SH-SY5Y (cell line): ENCODE results near the gene RALA.

Source experiments
- GATA2 ChIP-seq: IDR thresholded peaks from 2 replicates; pipeline ENCODE4 v1.6.1; 2011; ENCODE audit warnings: mild to moderate bottlenecking, low read depth, low read length
- GATA3 ChIP-seq: IDR thresholded peaks from 2 replicates; pipeline ENCODE4 v1.6.1; 2011; ENCODE audit warnings: low read depth, mild to moderate bottlenecking, low read length, moderate library complexity

RALA gene

DNA sequence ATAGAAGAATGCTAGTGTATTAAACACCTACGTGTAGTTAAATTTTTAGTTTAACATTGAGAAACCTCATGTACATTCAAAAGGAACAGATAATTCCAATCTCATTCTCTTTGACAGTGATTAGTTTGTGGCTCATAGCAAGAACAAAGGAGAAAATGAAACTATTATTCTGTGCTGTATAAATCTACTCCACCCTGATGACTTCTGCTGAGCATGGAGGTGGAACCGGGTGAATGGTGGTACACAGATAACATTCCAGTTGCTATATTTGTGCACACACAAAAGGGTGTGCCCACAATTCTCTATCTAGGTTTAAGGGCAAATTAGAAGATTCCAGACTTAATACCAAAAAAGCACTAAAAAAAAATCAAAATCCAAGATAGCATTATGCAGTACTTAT lies 17.0 kb upstream of the RALA start:
- TF ChIP-seq GATA3: no peak
- no peak for TF ChIP-seq GATA2

DNA sequence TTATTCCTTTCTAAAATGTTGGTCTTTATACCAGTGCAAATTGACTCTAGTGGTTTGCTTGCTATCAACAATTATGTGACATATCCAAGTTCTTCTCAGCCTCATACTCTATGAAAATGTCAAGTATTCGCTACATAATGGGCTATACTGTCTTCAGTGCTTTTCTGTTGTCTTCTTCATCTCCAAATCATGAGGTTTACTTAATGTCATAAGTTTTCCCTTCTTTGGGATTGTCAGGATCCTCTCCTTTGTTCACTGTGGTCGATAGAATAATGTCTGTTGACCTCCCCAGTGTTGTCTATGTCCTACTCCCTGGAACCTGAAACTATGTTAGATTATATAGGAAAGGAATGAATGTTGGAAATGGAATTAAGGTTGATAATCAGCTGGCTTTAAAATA lies 16.4 kb upstream of the RALA start:
- TF ChIP-seq GATA3 (no peak), GATA2 (no peak)

DNA sequence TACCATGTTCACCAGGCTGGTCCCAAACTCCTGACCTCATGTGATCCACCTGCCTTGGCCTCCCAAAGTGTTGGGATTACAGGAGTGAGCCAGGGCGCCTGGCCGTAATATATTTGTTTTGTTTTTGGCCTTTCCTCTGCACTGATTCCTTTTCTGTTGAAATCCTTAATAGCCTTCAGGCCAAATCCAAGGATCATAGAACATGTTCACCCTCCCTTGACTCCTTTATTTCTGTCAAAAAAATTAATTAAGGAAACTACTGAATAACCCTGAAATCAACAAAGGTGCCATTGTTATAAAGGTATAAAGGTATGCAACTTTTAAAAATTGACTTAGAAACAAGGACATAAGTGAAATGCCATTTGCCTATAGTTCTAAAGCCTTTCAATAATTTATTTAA lies 15.5 kb upstream of the RALA start:
- TF ChIP-seq GATA2: no peak
- TF ChIP-seq GATA3: no peak

DNA sequence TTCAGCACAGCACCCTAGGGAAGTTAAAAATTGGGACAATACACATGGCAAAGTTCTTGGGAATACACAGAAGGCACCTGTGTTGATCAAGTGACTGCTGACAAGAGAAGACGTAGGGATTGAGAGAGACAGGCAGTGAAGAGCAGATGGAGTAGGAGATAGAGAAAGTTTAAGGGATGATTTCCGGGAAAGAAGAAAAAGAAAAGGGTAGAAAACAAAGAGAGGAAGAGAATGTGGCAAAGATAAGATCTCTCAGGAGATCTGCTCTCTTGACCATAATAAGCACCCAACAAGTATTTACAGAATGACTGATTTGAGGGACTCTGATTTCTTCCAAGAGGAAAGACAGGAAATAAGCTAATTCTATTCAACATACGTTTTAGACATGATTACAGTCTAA lies 15.1 kb upstream of the RALA start:
- TF ChIP-seq GATA2 (peak; percentile 37; the same call in 1 of the 2 replicates), GATA3 (peak; percentile 50)

DNA sequence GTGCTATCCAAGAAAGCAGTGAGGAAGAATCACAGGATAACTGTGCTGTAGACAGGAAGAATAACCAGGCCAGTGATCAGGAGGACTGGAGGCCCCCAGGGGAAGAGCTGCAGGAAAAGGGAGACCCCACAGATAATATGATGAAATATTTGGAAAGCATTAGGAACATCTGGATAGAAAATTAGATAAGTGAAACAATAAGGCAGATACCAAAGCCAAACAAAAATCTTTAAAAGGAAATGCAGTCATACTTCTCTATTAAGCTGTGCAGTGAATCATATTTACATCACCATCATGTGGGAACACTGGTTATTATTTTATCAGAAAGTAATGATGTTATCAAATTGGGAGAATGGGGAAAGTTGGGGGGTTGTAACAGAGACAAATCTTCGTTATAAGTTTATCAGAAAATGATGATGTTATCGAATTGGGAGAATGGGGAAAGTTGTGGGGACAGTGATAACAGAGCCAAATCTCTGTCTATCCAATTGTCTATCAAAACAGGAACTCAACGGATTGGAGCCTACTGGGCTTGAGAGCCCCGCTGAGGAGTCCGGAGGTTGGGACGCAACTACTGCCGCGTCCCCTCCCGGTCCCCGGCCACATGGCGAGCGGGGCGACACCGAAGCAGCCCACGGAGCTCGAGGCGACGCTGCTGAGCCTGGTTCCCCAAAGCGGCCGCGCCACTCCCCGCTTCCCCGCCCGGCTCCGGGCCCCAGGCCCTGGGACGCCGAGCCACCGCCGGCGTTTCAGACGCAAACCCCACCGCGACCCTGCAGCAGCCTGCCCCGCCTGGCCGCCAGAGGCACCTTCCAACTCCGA lies 14.0 kb upstream of the RALA start:
- TF ChIP-seq GATA2 (peak; percentile 12; the same call in 1 of the 2 replicates), GATA3 (no peak)

DNA sequence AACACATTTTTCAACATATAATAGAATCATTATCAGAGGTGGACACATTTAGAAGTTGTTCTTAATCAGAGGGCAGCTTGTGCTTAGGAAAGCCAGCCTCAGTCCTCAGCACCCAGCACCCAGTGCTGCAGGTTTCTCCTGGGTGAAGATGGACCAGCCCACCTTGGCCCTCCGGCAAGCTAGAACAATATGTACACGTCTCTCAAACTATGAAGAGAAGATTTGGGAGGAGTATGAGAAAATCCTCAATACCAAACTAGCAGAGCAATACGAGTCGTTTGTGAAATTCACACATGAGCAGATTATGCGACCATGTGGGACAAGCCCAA lies 13.5 kb upstream of the RALA start:
- TF ChIP-seq GATA3: no peak
- TF ChIP-seq GATA2: no peak

DNA sequence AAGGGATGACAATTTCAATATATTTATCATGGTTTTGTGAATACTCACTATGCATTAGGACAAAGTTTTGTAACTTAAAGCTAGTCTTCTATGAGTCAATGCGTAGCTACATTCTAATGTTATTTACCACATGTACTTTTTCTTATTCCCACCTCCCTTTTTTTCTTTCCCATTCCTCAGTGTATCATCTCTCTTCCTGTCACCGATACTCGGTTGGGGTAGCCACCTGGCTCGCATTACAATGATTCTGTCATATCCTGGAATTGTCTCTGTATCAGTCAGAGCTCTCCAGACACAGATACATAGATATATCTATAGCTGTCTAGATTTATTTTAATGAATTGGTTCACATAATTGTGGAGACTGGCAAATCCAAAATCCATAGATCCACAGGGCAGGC lies 9.8 kb upstream of the RALA start:
- TF ChIP-seq GATA2 (no peak), GATA3 (no peak)

DNA sequence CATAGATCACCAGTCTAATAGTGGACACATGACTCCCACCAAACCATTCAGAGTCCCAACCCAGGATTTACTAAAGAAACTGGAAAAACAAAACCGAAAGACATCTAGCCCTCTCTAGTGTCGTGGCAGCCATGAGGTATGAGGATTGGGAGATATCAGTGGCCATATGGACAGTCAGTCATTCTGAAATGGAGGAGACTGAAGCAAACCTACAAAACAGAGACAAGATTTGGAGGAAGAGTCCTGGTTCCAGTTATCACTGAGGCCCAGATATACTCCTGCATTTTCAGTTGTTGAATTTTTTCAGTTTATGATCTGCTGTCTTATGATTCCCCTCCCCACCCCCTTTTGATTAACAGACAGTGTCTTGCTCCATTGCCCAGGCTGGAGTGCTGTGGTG lies 9.1 kb upstream of the RALA start:
- no peak for TF ChIP-seq GATA3
- TF ChIP-seq GATA2: no peak

DNA sequence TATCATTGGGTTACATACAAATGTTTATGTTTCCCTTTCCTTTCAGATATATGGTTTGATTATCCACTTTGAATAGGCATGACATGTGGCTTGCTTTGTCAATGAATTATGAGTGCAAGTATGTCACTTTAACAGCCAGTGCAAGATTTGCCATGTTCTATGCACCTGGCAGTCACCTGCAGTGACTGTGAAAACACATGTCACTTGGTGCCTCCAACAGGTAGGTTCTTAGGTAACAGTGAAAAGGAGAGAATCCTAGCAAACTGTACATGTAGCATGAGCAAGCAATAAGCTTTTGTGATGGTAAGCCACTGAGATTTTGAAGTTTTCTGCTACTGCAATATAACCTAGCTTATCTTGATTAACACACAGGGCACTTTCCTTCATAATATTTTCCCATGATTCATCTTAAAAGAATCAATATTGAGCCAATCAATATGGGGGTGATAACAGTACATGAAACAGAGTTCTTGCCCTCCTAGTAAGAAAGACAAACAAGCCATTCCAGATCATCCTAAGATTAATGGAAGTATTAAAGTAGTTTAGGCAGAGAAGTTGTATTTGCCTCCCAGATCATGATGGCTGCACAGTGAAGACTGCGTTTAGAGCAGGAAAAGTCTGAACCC lies 7.9 kb upstream of the RALA start:
- TF ChIP-seq GATA2: no peak
- TF ChIP-seq GATA3: no peak

DNA sequence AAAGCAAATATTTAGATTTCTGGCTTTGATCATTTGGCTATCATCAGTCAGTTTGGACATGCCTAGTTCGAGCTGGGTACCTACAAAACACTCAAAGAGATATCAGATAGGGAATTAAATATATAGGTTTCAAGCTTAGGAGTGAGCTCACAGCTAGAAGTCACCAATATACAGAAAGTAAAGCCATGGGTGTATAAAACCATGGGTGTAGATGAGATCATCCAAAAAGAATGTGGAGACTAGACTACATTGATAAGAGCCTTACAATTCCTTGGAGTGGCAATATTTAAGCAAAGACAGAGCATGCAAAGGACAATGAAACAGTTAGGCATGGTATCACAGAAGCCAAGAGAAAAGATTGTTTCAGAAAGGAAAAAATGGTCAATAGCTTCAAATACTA lies 7.2 kb upstream of the RALA start:
- TF ChIP-seq GATA2 (no peak), GATA3 (no peak)

DNA sequence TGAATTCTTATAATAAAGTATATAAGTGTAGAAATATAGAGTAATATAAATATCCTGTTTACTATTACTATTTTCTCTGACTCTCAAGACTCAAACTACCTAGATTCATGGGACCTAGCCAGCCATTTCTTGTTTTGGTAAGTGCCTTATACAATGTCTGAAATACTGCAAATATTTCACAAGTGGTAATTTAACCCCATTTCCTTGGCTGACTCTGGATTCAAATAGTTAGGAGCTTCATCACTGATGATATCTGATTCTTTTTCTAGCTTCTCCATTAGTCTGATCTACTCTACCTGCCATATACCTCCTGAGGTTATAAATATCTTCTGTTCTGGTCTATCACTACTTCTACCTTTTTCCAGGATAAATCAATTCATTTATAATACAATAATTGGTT lies 6.4 kb upstream of the RALA start:
- TF ChIP-seq GATA3 (no peak), GATA2 (no peak)

DNA sequence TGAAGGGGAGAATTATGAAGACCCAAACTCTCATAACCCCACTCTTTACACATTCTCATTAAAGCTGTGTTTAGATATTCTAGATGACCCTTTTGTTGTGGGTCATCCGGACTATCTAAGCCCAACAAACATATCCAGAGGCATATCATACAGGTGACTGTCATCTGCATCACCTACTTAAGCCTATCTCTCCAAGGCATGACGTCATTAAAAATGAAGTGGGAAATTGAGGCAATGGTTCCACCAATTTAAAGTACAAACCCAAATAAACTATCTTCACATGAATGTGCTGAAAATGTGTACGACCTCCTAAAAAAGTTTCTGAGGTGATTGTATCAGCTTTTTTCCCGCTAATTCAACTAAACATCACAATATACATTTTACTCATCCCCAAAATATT lies 4.5 kb upstream of the RALA start:
- TF ChIP-seq GATA2 (no peak), GATA3 (no peak)

DNA sequence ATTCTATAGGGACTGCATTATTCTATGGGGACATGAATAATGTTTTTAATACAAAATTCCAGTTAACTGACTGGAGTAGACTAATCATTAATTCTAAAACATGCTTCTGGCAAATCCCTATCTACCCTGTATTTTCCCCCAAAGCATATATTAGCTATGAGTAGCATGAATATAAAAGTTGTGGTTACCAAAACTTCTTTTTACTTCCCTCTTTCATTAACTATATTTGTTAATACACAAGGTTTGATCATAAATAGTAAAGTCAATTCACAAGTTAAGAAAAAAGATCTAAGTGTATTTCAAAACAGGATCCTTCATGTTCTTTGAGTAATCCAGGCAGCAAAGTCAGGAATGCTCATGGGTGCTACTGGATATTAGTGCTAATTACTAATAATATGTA lies 2.9 kb upstream of the RALA start:
- TF ChIP-seq GATA3 (no peak), GATA2 (no peak)

DNA sequence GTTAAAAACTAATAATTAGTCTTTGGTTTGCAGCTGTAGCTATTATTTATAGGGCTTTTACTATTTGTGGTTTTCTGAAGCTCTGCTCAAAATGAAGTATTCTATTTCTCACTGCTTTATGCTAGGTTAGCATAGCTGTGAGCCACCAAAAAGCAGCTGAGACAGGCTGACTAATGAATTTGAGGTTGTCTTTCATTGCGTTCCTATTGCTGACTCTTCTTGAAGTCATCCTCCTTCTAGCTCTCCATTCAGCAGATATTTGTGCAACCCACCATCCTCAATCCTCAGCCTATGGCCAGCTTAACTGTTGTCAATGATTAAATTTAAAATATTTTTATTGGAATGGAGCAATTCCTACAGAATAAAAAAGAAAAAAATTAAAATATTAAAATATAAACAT lies 2.1 kb upstream of the RALA start:
- TF ChIP-seq GATA3 (no peak), GATA2 (no peak)

DNA sequence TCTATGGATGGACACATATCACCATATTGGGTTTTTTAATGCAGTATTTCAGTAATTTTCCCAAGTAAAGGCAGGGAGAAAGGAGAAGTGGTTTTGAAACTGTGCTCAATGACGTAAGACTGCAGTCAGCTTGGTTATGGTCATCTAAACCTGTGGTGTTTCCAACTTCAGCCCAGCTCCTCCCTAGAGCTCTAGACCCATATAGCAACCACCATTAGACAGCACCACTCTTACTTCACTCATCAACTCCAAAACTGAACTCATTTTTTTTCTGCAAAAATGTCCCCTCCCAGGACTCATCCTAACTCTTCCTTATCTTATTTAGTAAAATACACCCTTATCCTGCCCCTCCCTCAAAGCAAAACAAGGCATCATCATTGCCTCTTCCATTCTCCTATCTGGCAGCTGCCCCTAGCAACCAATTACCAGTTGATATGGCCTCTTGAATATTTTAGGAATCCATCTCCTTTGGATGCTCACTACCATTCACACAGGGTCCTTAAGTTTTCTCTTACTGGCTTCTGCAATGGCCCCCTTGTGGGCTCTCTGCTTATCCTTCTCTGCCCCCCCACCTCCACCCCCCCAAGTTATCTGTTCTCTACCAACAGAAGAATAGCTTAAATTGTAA lies 1.5 kb upstream of the RALA start:
- no peak for TF ChIP-seq GATA3
- no peak for TF ChIP-seq GATA2
